EH (cell line): ENCODE results near the gene CIRBP.
"Not testable (repeated sequence)": the region's sequence is repeated elsewhere in the genome, so short reads cannot be mapped to it uniquely, and the experiment has no call there.

Experiments used
- DNase-seq: peaks from one replicate; pipeline ENCODE4 v3.0.0-alpha.2; 2015; ENCODE audit warnings: low read depth

Gene CIRBP

DNA sequence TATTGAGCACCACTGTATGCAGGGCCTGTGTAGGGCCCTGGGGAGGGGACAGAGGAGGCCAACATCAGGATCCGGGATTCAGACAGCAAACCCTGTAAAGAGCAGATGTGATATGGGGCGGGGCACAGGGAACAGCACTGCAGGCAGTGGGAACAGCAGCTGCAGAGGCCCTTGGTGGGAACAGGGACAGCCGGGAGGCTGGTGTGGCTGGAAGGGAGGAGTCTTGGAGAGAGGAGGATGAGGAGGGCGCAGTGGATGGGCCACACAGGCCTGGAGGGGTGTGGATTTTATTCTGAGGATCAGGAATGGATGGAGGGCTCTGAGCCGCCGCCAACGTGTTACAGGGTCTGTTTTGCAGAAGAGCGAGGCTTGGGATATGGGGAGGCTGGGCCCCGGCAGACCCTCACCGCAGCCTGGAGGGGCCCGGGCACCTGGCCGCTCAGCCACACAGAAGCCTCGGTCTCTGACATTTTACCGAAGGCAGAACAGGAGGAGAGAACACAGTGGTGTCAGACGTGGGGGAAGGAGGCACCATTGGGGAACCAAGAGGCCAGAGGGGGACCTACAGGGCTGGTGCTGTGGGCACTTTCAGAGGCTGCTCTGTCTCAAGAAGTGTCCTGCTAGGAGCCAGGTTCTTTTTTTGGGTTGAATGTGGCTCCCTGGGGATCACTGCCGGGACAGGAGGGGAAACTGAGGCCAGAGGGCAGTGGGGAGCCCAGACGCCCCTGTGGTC lies 23.5 kb downstream of the CIRBP start:
- no peak for DNase-seq

DNA sequence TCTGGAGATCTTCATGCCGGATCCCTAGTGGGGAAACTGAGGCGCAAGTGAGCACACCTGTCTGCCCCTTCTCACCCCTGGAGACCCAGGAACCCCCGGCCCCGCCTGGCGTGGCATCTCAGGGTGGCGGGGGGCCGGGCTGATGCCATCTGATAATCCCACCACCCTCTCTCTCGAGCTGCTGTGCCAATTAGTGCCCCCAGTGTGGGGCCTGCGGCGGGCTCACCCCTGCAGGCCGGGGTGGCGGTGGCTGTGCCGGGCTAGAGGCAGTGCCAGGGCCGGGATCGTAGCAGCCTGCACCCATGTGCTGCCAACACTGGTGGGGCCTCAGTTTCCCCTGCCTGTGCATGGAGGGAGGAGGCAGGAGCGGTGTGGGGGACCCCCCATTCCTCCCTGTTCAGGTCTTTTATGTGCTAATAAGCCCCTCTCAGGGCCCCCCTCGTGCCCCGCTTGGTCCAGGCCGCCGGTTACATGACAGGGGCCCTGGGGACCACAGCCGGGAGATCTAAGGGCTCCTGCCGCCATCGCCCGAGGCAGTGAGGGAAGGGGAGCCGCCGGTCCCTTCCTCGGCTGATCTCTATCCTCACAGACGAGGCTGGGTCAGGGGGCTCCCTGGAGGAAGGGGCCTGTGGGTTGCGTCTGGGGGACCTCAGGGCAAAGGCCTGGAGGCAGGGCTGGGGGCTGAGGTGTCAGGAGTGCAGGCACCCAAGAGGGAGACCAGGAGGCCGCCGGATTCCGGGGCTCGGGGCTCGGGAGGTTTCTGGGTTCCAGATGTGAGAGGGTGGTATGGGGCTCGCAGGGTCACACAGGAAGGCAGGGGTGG lies 24.9 kb downstream of the CIRBP start:
- DNase-seq: no peak

DNA sequence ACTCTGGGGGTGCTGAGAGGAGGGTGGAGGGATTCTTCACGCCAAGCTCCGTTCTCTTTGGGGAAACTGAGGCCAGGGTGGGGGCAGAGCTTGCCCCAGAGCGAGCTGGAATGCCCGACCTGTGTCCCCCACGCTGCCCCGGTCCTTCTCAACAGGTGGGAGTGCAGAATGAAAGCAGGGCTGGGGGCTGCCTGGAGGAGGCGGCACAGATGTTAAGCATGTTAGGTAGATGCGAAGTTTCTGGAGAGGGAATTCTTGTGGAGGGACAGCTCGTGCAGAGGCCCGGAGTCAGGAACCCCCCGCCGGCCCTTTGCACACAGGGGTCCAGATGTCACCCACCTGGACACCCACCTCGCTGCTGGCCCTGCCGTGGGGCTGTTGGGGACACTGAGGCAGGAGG lies 25.6 kb downstream of the CIRBP start:
- no peak for DNase-seq

- no peak for DNase-seq
These were observed 26.3 kb downstream of the CIRBP start for GRCh38 chr19:1295169-1296012.

GRCh38 chr19:1296078-1296477 lies 26.9 kb downstream of the CIRBP start:
- DNase-seq: no peak

GRCh38 chr19:1296575-1297271 lies 27.6 kb downstream of the CIRBP start:
- no peak for DNase-seq

- no peak for DNase-seq
These were observed 29.1 kb downstream of the CIRBP start for GRCh38 chr19:1298235-1298634.

GRCh38 chr19:1299801-1300200 lies 30.7 kb downstream of the CIRBP start:
- no peak for DNase-seq

DNA sequence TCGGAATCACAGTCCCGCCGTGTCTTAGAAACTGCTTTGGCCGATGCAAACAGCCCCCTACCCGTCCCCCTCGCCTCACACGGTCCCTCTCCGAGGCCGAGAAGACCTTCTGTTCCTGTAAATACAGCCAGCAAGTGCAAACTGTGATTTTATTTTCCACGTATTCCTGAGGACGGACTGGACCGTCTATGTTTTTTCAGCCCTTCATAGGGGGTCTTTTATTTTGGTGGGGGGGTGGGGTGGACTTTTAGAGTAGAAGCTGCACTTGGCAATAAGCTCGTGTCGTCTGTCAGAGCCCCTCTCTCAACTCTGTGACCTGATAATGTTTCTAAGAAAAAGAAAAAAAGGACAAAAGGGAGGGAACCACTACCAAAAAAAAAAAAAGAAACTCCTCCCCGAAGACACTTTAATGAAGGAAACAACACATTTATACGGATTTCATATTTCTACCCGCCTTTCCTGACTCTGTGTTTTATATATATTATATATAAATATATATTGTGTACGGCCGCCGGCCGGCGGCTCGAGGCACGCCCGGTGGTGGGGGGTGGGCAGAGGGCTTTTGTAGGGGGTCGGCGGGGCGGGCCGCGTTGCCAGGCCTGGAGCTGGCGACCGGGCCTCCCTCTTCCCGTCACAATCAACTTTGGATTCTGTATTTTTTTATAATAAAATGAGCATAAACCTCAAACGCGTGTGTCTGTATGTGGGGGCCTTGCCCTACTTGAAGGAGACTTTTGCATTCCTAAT lies 31.8 kb downstream of the CIRBP start:
- DNase-seq: no peak

- DNase-seq: no peak
These were observed 33.6 kb downstream of the CIRBP start for GRCh38 chr19:1302533-1303239.

DNA sequence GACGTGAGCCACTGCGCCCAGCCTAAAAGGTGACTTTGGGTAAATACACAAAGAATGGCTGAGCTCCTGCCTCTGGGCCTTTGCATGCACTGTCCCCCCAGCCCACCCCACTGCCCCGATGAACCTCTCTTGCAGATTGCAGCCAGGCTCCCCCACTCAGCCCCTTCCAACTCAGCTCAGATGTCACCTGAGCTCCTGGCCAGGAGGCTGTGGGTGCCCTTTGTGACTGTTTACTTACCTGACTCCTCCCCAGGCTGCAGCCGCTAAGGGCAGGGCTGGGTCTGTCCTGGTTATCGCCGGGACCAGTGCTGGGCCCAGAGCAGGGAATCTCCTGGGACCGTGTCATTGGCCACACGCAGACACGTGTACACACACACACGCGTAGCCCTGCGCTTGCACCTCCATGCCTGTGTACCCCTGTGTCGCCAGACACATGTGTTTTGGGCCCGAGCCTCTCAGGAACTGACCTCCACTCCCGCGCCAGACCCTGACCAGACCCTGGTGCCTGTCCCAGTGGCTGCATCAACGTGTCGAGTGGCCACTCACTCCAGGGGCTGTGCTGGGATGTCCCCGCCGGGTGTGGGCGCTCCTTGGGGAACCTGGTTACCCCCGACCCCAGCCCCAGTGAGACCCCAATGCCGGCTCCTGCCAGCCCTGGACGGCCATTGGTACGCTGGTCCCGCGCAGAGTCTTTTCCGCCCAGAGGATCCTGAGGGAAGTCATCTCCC lies 35.2 kb downstream of the CIRBP start:
- no peak for DNase-seq

DNA sequence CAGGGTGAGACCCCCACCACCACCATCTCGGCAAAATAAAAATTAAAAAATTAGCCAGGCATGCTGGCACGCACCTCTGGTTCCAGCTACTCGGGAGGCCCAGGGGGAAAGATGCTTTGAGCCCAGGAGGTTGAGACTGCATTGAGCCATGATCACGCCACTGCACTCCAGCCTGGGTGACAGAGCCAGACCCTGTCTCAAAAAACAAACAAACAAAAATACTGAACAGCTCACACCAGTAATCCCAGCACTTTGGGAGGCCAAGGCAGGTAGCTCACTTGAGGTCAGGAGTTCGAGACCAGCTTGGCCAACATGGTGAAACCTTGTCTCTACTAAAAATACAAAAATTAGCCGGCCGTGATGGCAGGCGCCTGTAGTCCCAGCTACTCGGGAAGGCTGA lies 36.2 kb downstream of the CIRBP start:
- DNase-seq: not testable (repeated sequence)

- no peak for DNase-seq
These were observed 38.2 kb downstream of the CIRBP start for GRCh38 chr19:1307320-1307719.

- no peak for DNase-seq
These were observed 38.7 kb downstream of the CIRBP start for GRCh38 chr19:1307755-1308303.

GRCh38 chr19:1308718-1309117 lies 39.6 kb downstream of the CIRBP start:
- no peak for DNase-seq

GRCh38 chr19:1309977-1310852 lies 41.1 kb downstream of the CIRBP start:
- no peak for DNase-seq

DNA sequence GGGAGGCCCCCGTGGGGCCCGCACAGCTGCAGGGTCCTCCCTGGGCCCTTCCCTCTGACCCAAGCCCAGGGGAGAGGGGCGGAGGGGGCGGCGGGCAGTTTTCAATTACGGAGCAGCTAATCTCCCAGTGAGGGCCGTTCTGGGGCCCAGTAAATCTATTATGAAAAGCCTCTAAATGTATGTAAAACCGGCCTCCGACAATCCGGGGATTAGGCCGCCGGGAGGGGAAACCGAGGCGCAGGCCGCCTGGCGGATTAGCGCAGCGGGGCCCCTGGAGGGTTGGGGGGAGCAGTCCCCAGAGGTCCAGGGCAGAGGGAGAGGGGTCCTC lies 41.7 kb downstream of the CIRBP start:
- no peak for DNase-seq

- no peak for DNase-seq
These were observed 42.5 kb downstream of the CIRBP start for GRCh38 chr19:1311543-1312091.
